Stomach (tissue), 4 donors: Measurements from ENCODE around the gene ZDHHC8.

Experiments used
- CTCF ChIP-seq, 7 experiments: fragments of 450-650 bp in 4 of 7; fragments of 200-600 bp in 3 of 7; sonication (generic) in 3 of 7; IDR thresholded peaks; one replicate each; pipeline ENCODE4 v1.5.1; 2016 to 2019; ENCODE audit warnings: antibody characterized with exemption in 7 of 7, control low read depth in 2 of 7, mild to moderate bottlenecking in 1 of 7
- POLR2A ChIP-seq, 4 donors: fragments of 450-650 bp; IDR thresholded peaks; one replicate each; pipeline ENCODE4 v1.6.1; 2016; ENCODE audit warnings: antibody characterized with exemption in 4 of 4, control low read depth in 2 of 4, mild to moderate bottlenecking in 1 of 4, moderate library complexity in 1 of 4
- POLR2AphosphoS5 ChIP-seq, 3 donors: sonication (generic); formaldehyde crosslinking; IDR thresholded peaks; one replicate each; pipeline ENCODE4 v1.6.1; 2016; ENCODE audit warnings: antibody characterized with exemption in 3 of 3

GRCh38 chr22:20136603-20136873 lies 4.9 kb downstream of the ZDHHC8 start:
- no peak for TF ChIP-seq CTCF (IDR thresholded peaks at IDR 0.05)
- no peak for TF ChIP-seq POLR2AphosphoS5 (IDR thresholded peaks at IDR 0.05)
- no peak for TF ChIP-seq POLR2A (IDR thresholded peaks at IDR 0.05)
